ENCODE data around the gene FIGNL2.

DNA sequence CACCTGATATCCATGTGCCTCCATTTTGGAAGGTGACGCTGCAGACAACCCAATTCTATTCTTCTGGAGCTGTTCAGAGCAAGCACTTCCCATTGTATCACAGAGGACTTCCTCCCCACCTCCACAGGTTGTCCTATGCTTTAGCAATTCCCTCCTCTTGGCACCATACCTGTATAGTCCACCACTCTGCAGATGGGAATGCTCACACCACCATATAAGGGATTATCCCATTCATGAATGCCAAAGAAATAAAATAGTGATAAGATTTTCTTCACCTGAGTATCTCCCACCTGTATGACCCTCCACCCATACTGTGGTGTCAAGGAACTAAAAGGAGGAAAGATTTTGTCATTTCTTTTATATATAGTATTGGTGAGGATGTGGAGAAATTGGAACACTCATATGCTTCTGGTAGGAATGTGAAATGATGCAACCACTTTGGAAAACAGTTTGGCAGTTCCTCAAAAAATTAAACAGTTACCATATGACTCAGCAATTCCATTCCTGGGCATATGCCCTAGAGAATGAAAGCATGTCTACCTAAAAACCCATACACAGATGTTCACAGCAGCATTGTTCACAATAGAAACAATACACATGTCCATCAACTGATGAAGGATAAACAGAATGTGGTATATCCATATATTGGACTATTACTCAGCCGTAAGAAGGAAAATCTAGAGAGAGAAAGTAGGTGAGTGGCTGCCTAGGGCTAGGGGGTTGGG, 75.2 kb downstream of the FIGNL2 start:
- no peak for TF ChIP-seq RAD21 (IDR thresholded peaks at IDR 0.05; ENCODE audit: low read length)
- TF ChIP-seq, protein P1, sequence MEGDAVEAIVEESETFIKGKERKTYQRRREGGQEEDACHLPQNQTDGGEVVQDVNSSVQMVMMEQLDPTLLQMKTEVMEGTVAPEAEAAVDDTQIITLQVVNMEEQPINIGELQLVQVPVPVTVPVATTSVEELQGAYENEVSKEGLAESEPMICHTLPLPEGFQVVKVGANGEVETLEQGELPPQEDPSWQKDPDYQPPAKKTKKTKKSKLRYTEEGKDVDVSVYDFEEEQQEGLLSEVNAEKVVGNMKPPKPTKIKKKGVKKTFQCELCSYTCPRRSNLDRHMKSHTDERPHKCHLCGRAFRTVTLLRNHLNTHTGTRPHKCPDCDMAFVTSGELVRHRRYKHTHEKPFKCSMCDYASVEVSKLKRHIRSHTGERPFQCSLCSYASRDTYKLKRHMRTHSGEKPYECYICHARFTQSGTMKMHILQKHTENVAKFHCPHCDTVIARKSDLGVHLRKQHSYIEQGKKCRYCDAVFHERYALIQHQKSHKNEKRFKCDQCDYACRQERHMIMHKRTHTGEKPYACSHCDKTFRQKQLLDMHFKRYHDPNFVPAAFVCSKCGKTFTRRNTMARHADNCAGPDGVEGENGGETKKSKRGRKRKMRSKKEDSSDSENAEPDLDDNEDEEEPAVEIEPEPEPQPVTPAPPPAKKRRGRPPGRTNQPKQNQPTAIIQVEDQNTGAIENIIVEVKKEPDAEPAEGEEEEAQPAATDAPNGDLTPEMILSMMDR (conservative IDR thresholded peaks at IDR 0.05; ENCODE audit: low read depth, low read length) = no peak

Measured in IMR-90 (cell line).